Upper lobe of right lung (tissue), 1 donor: ENCODE results near the gene RASA1. TPM values are rescaled to one million over a fixed set of nuclear protein-coding genes. Genes with fewer than 3 reads are reported as not detected.

Source experiments
- ATAC-seq: fragments of 200-7000 bp; cut with Tn5 transposase; one replicate; pipeline ENCODE4 v1.9.1; 2020; ENCODE audit warnings: mild to moderate bottlenecking, moderate library complexity
- DNase-seq: peaks from one replicate; pipeline ENCODE4 v3.0.0-alpha.2; 2020
- H3K27ac ChIP-seq: fragments of 200-600 bp; one replicate; pipeline ENCODE4 v1.8.0; 2022
- H3K27me3 ChIP-seq: fragments of 200-600 bp; one replicate; pipeline ENCODE4 v1.8.0; 2022; ENCODE audit warnings: mild to moderate bottlenecking
- H3K36me3 ChIP-seq: fragments of 200-600 bp; one replicate; pipeline ENCODE4 v1.8.0; 2022
- H3K4me1 ChIP-seq: fragments of 200-600 bp; one replicate; pipeline ENCODE4 v1.8.0; 2022
- H3K4me3 ChIP-seq: fragments of 200-600 bp; one replicate; pipeline ENCODE4 v1.8.0; 2022; ENCODE audit warnings: mild to moderate bottlenecking
- H3K9me3 ChIP-seq: fragments of 200-600 bp; one replicate; pipeline ENCODE4 v1.8.0; 2022
- CTCF ChIP-seq: fragments of 200-600 bp; IDR thresholded peaks from one replicate; pipeline ENCODE4 v1.8.0; 2022; ENCODE audit warnings: antibody characterized with exemption
- intact Hi-C: fragments of 100-400 bp; cut with DNase I; formaldehyde crosslinking; loops from one replicate; pipeline ENCODE4 v1.11.0; 2022
- total RNA-seq: library from RNA; stranded (reverse); fragmentation: NEBNext Ultra II Directional; extraction: Animal tissue kit (Norgen Biotek cat#: 25700); gene quantifications from one replicate; pipeline ENCODE4 v1.2.1, GENCODE V29; 2021
- donor health status: DM: no; HTN: yes; CAD: no; lungs with severe emphysema.

Gene RASA1
- total RNA-seq, 1 donor from 2014 or later = 28.5 TPM

GRCh38 chr5:87438231-87438630 lies 170.5 kb downstream of the RASA1 start:
- Histone ChIP-seq H3K36me3 (no peaks in the 10 kb centered on the region), H3K4me3 (no peak overlapping the region), H3K27me3 (no peaks in the 10 kb centered on the region), H3K27ac (no peak overlapping the region), H3K9me3 (no peaks in the 10 kb centered on the region), H3K4me1 (no peaks in the 10 kb centered on the region)
- no peak for TF ChIP-seq CTCF
- DNase-seq (no peak), ATAC-seq (no peak)
- intact Hi-C loops = no loop called here

Other genes with a start within 250 kb of the RASA1 start
- gene CCNH, start 145.0 kb downstream of the RASA1 start, total RNA-seq = 50.4 TPM